SK-N-DZ (cell line): ENCODE measurements around the gene RAB12. TPM values are rescaled to one million over a fixed set of nuclear protein-coding genes. Genes with fewer than 3 reads are reported as not detected.
"Not testable (repeated sequence)": the region's sequence is repeated elsewhere in the genome, so short reads cannot be mapped to it uniquely, and the experiment has no call there.

Experiments
- DNase-seq: peaks from one replicate; pipeline ENCODE4 v3.0.0-alpha.2; 2015; ENCODE audit warnings: low spot score
- polyA plus RNA-seq, 2 experiments: library from polyadenylated mRNA; depleted of rRNA; stranded (reverse); fragments of >200 nt; gene quantifications; 2 replicates each; pipeline ENCODE4 v1.2.3, GENCODE V29; 2014

Gene RAB12
- 20.0 and 26.3 TPM in 2 replicates for polyA plus RNA-seq (2014; cell fraction: cytosol; rRNA removed)
- polyA plus RNA-seq (2014; cell fraction: nucleus; rRNA removed), result 40.8 and 42.2 TPM in 2 replicates

GRCh38 chr18:8608795-8609658, at the start of gene RAB12:
TSS of gene RAB12 (plus strand) at chr18:8609437. CDS start at chr18:8609440, 3 bp downstream.
- peak; percentile 82 for DNase-seq

GRCh38 chr18:8559612-8560186, 49.5 kb upstream of the RAB12 start:
- no peak for DNase-seq

- no peak for DNase-seq
Observed at GRCh38 chr18:8561123-8561910, 47.9 kb upstream of the RAB12 start.

GRCh38 chr18:8562070-8562469, 47.2 kb upstream of the RAB12 start:
- no peak for DNase-seq

- no peak for DNase-seq
Observed at GRCh38 chr18:8562919-8563318, 46.3 kb upstream of the RAB12 start.

GRCh38 chr18:8571399-8571798, 37.8 kb upstream of the RAB12 start:
- DNase-seq, result no peak

GRCh38 chr18:8573766-8574165, 35.5 kb upstream of the RAB12 start:
- DNase-seq, result not testable (repeated sequence)

- DNase-seq, result no peak
Observed at GRCh38 chr18:8584798-8585197, 24.4 kb upstream of the RAB12 start.

GRCh38 chr18:8586941-8587340, 22.3 kb upstream of the RAB12 start:
- no peak for DNase-seq

- DNase-seq, result no peak
Observed at GRCh38 chr18:8595445-8595844, 13.8 kb upstream of the RAB12 start.

GRCh38 chr18:8601277-8602032, 7.8 kb upstream of the RAB12 start:
- DNase-seq, result no peak

GRCh38 chr18:8602040-8602439, 7.2 kb upstream of the RAB12 start:
- no peak for DNase-seq

GRCh38 chr18:8602557-8602956, 6.7 kb upstream of the RAB12 start:
- no peak for DNase-seq

GRCh38 chr18:8603663-8604520, 5.3 kb upstream of the RAB12 start:
- DNase-seq, result no peak

GRCh38 chr18:8605974-8606373, 3.3 kb upstream of the RAB12 start:
- DNase-seq, result no peak

- no peak for DNase-seq
Observed at GRCh38 chr18:8607776-8608742, 1.2 kb upstream of the RAB12 start.

- peak; percentile 12 for DNase-seq
Observed at GRCh38 chr18:8609659-8610458, 622 bp downstream of the RAB12 start.

- DNase-seq, result no peak
Observed at GRCh38 chr18:8610459-8610851, 1.2 kb downstream of the RAB12 start.
